HepG2 (cell line): ENCODE results near the gene TNFRSF21. TPM values are rescaled to one million over a fixed set of nuclear protein-coding genes. Genes with fewer than 3 reads are reported as not detected.

Experiments
- ATAC-seq: fragments of 200-7000 bp; cut with Tn5 transposase; 3 replicates; pipeline ENCODE4 v1.9.1; 2020; ENCODE audit warnings: mild to moderate bottlenecking, moderate library complexity
- BruUV-seq: library from RNA; stranded (reverse); fragments of 400-500 nt; replicated peaks from 2 replicates; lab custom pipeline; 2021; lab: Mats Ljungman, UMichigan
- CTCF ChIA-PET: fragments of 300-600 bp; formaldehyde crosslinking; extraction: SDS; loops from one replicate; lab custom pipeline; 2021; ENCODE audit warnings: low total read pairs, inconsistent platforms, low intra/inter-chr PET ratio; lab: Yijun Ruan, JAX
- POLR2A ChIA-PET: fragments of 350-600 bp; sonication (Branson Sonifier 250); formaldehyde crosslinking; loops from one replicate; lab custom pipeline; 2020; ENCODE audit warnings: antibody characterized with exemption, inconsistent platforms; lab: Yijun Ruan, JAX
- DNase-seq: peaks from one replicate; pipeline ENCODE4 v3.0.0-alpha.2; 2015; ENCODE audit warnings: low spot score
- FAIRE-seq: peaks from 3 replicates; lab custom pipeline; 2011; peaks lifted over from hg19 to GRCh38; lab: Jason Lieb, UNC
- H2AFZ ChIP-seq: one replicate; pipeline ENCODE4 v1.6.1; 2011; ENCODE audit warnings: low read length, inconsistent platforms
- H3K27ac ChIP-seq: fragments of 300-600 bp; 3 replicates; pipeline ENCODE4 v1.8.0; 2011; ENCODE audit warnings: mixed run types, mild to moderate bottlenecking, mixed read lengths, low read length, inconsistent platforms; ENCODE audit not compliant: insufficient read depth; ENCODE audit errors: extremely low read length
- H3K27me3 ChIP-seq, 2 experiments: fragments of 200-600 bp in 1 of 2; 2 replicates in 1 of 2; 3 replicates in 1 of 2; pipeline versions ENCODE4 v1.6.0 to v1.8.0; 2011; ENCODE audit warnings: low read length in 2 of 2, mild to moderate bottlenecking in 2 of 2, moderate library complexity in 2 of 2, inconsistent platforms in 1 of 2; ENCODE audit not compliant: insufficient read depth in 2 of 2, control insufficient read depth in 1 of 2
- H3K36me3 ChIP-seq, 2 experiments: fragments of 200-600 bp in 1 of 2; replicated peaks in 1 of 2; 2 replicates in 1 of 2; 3 replicates in 1 of 2; pipeline versions ENCODE4 v1.5.1 to v1.8.0; 2011; ENCODE audit warnings: low read length in 2 of 2, inconsistent platforms in 1 of 2; ENCODE audit not compliant: insufficient read depth in 2 of 2, control insufficient read depth in 1 of 2
- H3K4me1 ChIP-seq: 2 replicates; pipeline ENCODE4 v1.5.1; 2012; ENCODE audit warnings: low read length, inconsistent platforms; ENCODE audit not compliant: insufficient read depth
- H3K4me2 ChIP-seq: 2 replicates; pipeline ENCODE4 v1.6.0; 2011; ENCODE audit warnings: low read depth, low read length, inconsistent platforms
- H3K4me3 ChIP-seq, 3 experiments: fragments of 200-600 bp in 1 of 3; sonication (generic), shearing (Covaris generic) in 1 of 3; replicated peaks in 1 of 3; 2 replicates each; pipeline ENCODE4 v1.5.1; 2011 to 2016; ENCODE audit warnings: low read length in 3 of 3, inconsistent platforms in 2 of 3, low read depth in 2 of 3, mild to moderate bottlenecking in 2 of 3, control low read depth in 1 of 3, mixed read lengths in 1 of 3; ENCODE audit not compliant: insufficient read depth in 1 of 3
- H3K79me2 ChIP-seq: one replicate; pipeline ENCODE4 v1.6.1; 2011; ENCODE audit warnings: low read length, inconsistent platforms; ENCODE audit not compliant: insufficient read depth
- H3K9ac ChIP-seq: 2 replicates; pipeline ENCODE4 v1.6.0; 2011; ENCODE audit warnings: mild to moderate bottlenecking, low read depth, low read length, inconsistent platforms; ENCODE audit not compliant: insufficient read depth
- H3K9me3 ChIP-seq: 2 replicates; pipeline ENCODE4 v1.5.1; 2012; ENCODE audit warnings: mild to moderate bottlenecking, low read length
- H4K20me1 ChIP-seq: 2 replicates; pipeline ENCODE4 v1.6.0; 2011; ENCODE audit warnings: inconsistent platforms, mild to moderate bottlenecking, low read length, moderate library complexity; ENCODE audit not compliant: insufficient read depth
- AGO2 ChIP-seq: fragments of 200-400 bp; formaldehyde crosslinking; optimal IDR thresholded peaks from 2 replicates; pipeline ENCODE3; 2017; ENCODE audit warnings: mild to moderate bottlenecking, low read depth, low read length, moderate library complexity
- ATF7-NPFF ChIP-seq: sonication (generic); formaldehyde crosslinking; IDR thresholded peaks from 2 replicates; pipeline ENCODE4 v1.8.1; 2023; ENCODE audit warnings: mild to moderate bottlenecking, low read depth, missing genetic modification reagents, moderate library complexity
- CBX2 ChIP-seq, 2 experiments: fragments of 200-600 bp in 1 of 2; sonication (generic); formaldehyde crosslinking in 1 of 2; IDR thresholded peaks; 2 replicates each; pipeline versions ENCODE4 v1.7.0 to v1.8.1; 2018 to 2022; ENCODE audit warnings: low read depth in 2 of 2, low read length in 1 of 2, mild to moderate bottlenecking in 1 of 2, missing genetic modification reagents in 1 of 2
- DNMT1 ChIP-seq: sonication (generic); formaldehyde crosslinking; IDR thresholded peaks from 2 replicates; pipeline ENCODE4 v1.5.1; 2020; ENCODE audit warnings: mild to moderate bottlenecking, missing genetic modification reagents
- ETV6 ChIP-seq: sonication (generic); formaldehyde crosslinking; conservative IDR thresholded peaks from 2 replicates; pipeline ENCODE4 v1.4.0; 2020; ENCODE audit warnings: missing genetic modification reagents
- IKZF4 ChIP-seq: sonication (generic); formaldehyde crosslinking; IDR thresholded peaks from 2 replicates; pipeline ENCODE4 v1.5.1; 2020; ENCODE audit warnings: borderline replicate concordance, mild to moderate bottlenecking, low read depth, missing genetic modification reagents; ENCODE audit errors: not compliant biosample characterization
- MZF1 ChIP-seq: sonication (generic); formaldehyde crosslinking; IDR thresholded peaks from 2 replicates; pipeline ENCODE4 v1.8.1; 2023; ENCODE audit warnings: mild to moderate bottlenecking, missing genetic modification reagents, borderline replicate concordance
- RBM22 ChIP-seq: fragments of 200-400 bp; formaldehyde crosslinking; optimal IDR thresholded peaks from 2 replicates; pipeline ENCODE3; 2017; ENCODE audit warnings: mild to moderate bottlenecking, low read length, moderate library complexity
- SMYD3 ChIP-seq: sonication (generic); formaldehyde crosslinking; IDR thresholded peaks from 2 replicates; pipeline ENCODE4 v1.8.1; 2023; ENCODE audit warnings: mild to moderate bottlenecking, missing genetic modification reagents
- ZKSCAN1 ChIP-seq: fragments of 150-350 bp; IDR thresholded peaks from 2 replicates; pipeline ENCODE4 v1.6.1; 2014; ENCODE audit warnings: low read length
- ZMAT3 ChIP-seq: sonication (generic); formaldehyde crosslinking; conservative IDR thresholded peaks from 2 replicates; pipeline ENCODE4 v1.7.0; 2021; ENCODE audit warnings: missing genetic modification reagents
- ZNF557 ChIP-seq: sonication (generic); formaldehyde crosslinking; IDR thresholded peaks from 2 replicates; pipeline ENCODE4 v1.4.0; 2020; ENCODE audit warnings: missing genetic modification reagents
- ZNF564 ChIP-seq: sonication (generic); formaldehyde crosslinking; IDR thresholded peaks from 2 replicates; pipeline ENCODE4 v1.8.1; 2023; ENCODE audit warnings: mild to moderate bottlenecking, missing genetic modification reagents
- whole genome bisulfite sequencing: methylation state at CpG from one replicate; pipeline ENCODE4 v1.1.6; 2017; ENCODE audit warnings: low lambda C conversion rate; 5-methylcytosine and 5-hydroxymethylcytosine counted together
- in situ Hi-C: cut with HindIII; loops from 2 replicates; pipeline ENCODE4 v1.10.0; 2017; ENCODE audit warnings: low pct_unique_long_range_greater_than_20kb; ENCODE audit not compliant: extremely low pct_ligation_motif_present
- intact Hi-C: fragments of 100-400 bp; cut with micrococcal nuclease; formaldehyde crosslinking; loops from one replicate; pipeline ENCODE4 v1.10.0; 2022; ENCODE audit not compliant: unreplicated experiment
- polyA plus RNA-seq, 8 experiments: library from polyadenylated mRNA; depleted of rRNA in 3 of 8; stranded (reverse) in 7 of 8; unstranded in 1 of 8; fragments of >200 nt; fragmentation: Illumina TruSeq in 4 of 8; extraction: Trizol in 4 of 8; gene quantifications; 2 replicates each; pipeline versions ENCODE4 v1.2.1 to v1.2.3, GENCODE V29; 2011 to 2016; ENCODE audit warnings: low read depth in 4 of 8, missing spikeins in 1 of 8, mixed read lengths in 1 of 8; ENCODE audit not compliant: insufficient read depth in 1 of 8
- total RNA-seq, 5 experiments: library from RNA; depleted of rRNA; stranded (reverse); fragments of >200 nt; fragmentation: Illumina TruSeq; extraction: Trizol; gene quantifications; 2 replicates each; pipeline ENCODE4 v1.2.3, GENCODE V29; 2016; ENCODE audit warnings: low read depth in 1 of 5
- TF ChIP-seq, protein P1 (sequence below): sonication (generic); formaldehyde crosslinking; IDR thresholded peaks from 2 replicates; pipeline ENCODE4 v1.8.0; 2023; ENCODE audit warnings: mild to moderate bottlenecking, missing genetic modification reagents
- TF ChIP-seq, protein P2 (sequence below): sonication (generic); formaldehyde crosslinking; IDR thresholded peaks from 2 replicates; pipeline ENCODE4 v1.4.0; 2020; ENCODE audit warnings: missing genetic modification reagents

Gene TNFRSF21
- total and polyA plus RNA-seq, 2 of the 13 experiments (the other 11 are each of a cell fraction or from before 2014, with no cell fraction given) = 24.8 to 46.3 TPM

DNA sequence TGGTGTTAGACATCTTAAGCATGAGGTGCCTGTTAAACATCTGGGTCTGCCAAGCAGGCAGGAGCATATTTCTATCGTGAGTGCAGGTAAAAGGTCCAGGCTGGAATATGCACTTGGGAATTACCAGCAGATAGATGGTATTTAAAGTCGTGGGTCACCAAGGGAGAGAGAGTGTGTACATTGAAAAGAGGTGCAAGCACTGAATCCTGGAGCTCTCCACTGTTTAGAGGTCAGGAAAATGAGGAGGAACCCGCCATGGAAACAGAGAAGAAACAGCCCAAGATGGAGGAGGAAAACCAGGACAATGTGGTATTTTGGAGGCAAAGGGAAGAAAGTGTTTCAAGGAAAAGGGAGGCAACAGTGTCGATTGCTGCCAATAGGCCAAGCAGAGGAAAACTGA, 46.4 kb downstream of the TNFRSF21 start:
- H3K4me2 ChIP-seq = no peak overlapping the region
- WGBS = 95% methylated on average over 4 of the region's 4 CpGs
- no peak overlapping the region for H3K27ac ChIP-seq
- FAIRE-seq = no peak
- no peak overlapping the region for H3K4me3 ChIP-seq
- no peak for DNase-seq
- CTCF ChIA-PET = no interaction called here
- H3K79me2 ChIP-seq = peaks cover 62% of the 10 kb centered on the region
- peak; percentile 33 for TF ChIP-seq AGO2
- TF ChIP-seq, protein P1, sequence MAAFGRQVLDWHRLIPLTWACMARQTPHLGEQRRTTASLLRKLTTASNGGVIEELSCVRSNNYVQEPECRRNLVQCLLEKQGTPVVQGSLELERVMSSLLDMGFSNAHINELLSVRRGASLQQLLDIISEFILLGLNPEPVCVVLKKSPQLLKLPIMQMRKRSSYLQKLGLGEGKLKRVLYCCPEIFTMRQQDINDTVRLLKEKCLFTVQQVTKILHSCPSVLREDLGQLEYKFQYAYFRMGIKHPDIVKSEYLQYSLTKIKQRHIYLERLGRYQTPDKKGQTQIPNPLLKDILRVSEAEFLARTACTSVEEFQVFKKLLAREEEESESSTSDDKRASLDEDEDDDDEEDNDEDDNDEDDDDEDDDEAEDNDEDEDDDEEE (CRISPR knock-in tag) = no peak
- no peak for TF ChIP-seq SMYD3 (CRISPR knock-in tag)
- peak; percentile 92 for TF ChIP-seq RBM22
- TF ChIP-seq ZMAT3 = no peak
- no peak for ATAC-seq
- H3K36me3 ChIP-seq = peaks cover 34 to 92% of the 10 kb centered on the region in 2 experiments
- peaks cover 36% of the 10 kb centered on the region for H4K20me1 ChIP-seq
- no TSS peak for BruUV-seq
- H3K9me3 ChIP-seq = no peaks in the 10 kb centered on the region
- intact Hi-C loops (loop anchor here (5.0 kb wide), 1 partner anchor 44 kb away; the partner anchor contains the start of gene TNFRSF21), in situ Hi-C loops (no loop called here)
- no peak overlapping the region for H3K9ac ChIP-seq
- no peaks in the 10 kb centered on the region for H3K27me3 ChIP-seq
- H2AFZ ChIP-seq = no peak overlapping the region
- POLR2A ChIA-PET = no interaction called here
- 0 out of 2 replicates have a peak, but pooled peaks cover 2% of the 10 kb centered on the region for H3K4me1 ChIP-seq

DNA sequence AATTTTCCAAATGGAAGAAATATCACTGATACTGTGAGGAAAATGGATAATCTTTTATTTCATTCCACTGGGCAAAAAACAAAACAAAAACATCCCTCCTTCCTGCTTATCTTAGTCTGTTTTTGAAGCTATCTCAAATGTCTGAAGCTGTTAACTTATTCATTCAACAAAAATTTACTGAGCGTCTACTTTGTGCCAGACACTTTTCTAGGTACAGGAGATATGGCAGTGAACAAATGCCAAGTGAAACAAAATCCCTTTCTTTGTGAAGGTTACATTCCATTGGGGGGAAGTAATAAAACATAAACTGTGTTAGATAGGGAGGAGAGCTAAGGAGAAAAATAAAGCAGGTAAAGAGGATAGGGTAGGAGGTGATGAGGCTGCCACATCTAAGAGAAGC, 47.5 kb downstream of the TNFRSF21 start:
- Histone ChIP-seq H3K9me3 (no peaks in the 10 kb centered on the region), H3K27me3 (no peaks in the 10 kb centered on the region), H3K27ac (no peak overlapping the region), H2AFZ (no peak overlapping the region), H3K36me3 (peaks cover 30 to 91% of the 10 kb centered on the region in 2 experiments), H3K4me1 (no peaks in the 10 kb centered on the region), H3K4me2 (no peak overlapping the region), H3K4me3 (no peak overlapping the region), H3K9ac (no peak overlapping the region), H3K79me2 (peaks cover 51% of the 10 kb centered on the region), H4K20me1 (peaks cover 33% of the 10 kb centered on the region)
- in situ Hi-C loops = no loop called here
- FAIRE-seq = no peak
- intact Hi-C loops = loop anchor here (5.0 kb wide), 1 partner anchor 45 kb away; the partner anchor contains the start of gene TNFRSF21
- CTCF ChIA-PET = no interaction called here
- no TSS peak for BruUV-seq
- POLR2A ChIA-PET = no interaction called here
- ATAC-seq = no peak
- no peak for DNase-seq
- 98% methylated on average over 1 of the region's 1 CpG for WGBS
- TF ChIP-seq ETV6 (no peak), CBX2 (IDR thresholded peaks at IDR 0.05; ENCODE audit: low read depth, low read length) (no peak), CBX2 (CRISPR knock-in tag; IDR thresholded peaks at IDR 0.05; ENCODE audit: low read depth) (no peak), ZKSCAN1 (no peak), MZF1 (CRISPR knock-in tag) (no peak), IKZF4 (CRISPR knock-in tag) (no peak), ZNF557 (CRISPR knock-in tag) (no peak), ZNF564 (CRISPR knock-in tag) (no peak), DNMT1 (CRISPR knock-in tag) (no peak), ATF7-NPFF (CRISPR knock-in tag) (no peak)
- TF ChIP-seq, protein P2, sequence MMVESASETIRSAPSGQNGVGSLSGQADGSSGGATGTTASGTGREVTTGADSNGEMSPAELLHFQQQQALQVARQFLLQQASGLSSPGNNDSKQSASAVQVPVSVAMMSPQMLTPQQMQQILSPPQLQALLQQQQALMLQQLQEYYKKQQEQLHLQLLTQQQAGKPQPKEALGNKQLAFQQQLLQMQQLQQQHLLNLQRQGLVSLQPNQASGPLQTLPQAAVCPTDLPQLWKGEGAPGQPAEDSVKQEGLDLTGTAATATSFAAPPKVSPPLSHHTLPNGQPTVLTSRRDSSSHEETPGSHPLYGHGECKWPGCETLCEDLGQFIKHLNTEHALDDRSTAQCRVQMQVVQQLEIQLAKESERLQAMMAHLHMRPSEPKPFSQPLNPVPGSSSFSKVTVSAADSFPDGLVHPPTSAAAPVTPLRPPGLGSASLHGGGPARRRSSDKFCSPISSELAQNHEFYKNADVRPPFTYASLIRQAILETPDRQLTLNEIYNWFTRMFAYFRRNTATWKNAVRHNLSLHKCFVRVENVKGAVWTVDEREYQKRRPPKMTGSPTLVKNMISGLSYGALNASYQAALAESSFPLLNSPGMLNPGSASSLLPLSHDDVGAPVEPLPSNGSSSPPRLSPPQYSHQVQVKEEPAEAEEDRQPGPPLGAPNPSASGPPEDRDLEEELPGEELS = no peak
